22Rv1 (cell line): ENCODE results near the gene OGG1.
A peak's percentile ranks its signal among the peaks of the same experiment; 100 is the strongest.

Experiments
- H3K27ac ChIP-seq: fragments of 450-650 bp; 2 replicates; pipeline ENCODE4 v1.5.1; 2017
- ZFX ChIP-seq: fragments of 450-650 bp; IDR thresholded peaks from 2 replicates; pipeline ENCODE4 v1.6.1; 2017; ENCODE audit warnings: antibody characterized with exemption, borderline replicate concordance
- TF ChIP-seq, protein P1 (sequence below): fragments of 450-650 bp; IDR thresholded peaks from 2 replicates; pipeline ENCODE4 v1.5.1; 2017; ENCODE audit warnings: mild to moderate bottlenecking

OGG1 gene

GRCh38 chr3:9769426-9770275, 19.9 kb downstream of the OGG1 start, which contains the start of gene CAMK1:
Gene CAMK1, minus strand, starts transcription at chr3:9769947. Its CDS starts 2,198 bp downstream, at chr3:9767749.
- peak within 1 kb of the TSS; percentile 65 for H3K27ac ChIP-seq
- TF ChIP-seq, protein P1, sequence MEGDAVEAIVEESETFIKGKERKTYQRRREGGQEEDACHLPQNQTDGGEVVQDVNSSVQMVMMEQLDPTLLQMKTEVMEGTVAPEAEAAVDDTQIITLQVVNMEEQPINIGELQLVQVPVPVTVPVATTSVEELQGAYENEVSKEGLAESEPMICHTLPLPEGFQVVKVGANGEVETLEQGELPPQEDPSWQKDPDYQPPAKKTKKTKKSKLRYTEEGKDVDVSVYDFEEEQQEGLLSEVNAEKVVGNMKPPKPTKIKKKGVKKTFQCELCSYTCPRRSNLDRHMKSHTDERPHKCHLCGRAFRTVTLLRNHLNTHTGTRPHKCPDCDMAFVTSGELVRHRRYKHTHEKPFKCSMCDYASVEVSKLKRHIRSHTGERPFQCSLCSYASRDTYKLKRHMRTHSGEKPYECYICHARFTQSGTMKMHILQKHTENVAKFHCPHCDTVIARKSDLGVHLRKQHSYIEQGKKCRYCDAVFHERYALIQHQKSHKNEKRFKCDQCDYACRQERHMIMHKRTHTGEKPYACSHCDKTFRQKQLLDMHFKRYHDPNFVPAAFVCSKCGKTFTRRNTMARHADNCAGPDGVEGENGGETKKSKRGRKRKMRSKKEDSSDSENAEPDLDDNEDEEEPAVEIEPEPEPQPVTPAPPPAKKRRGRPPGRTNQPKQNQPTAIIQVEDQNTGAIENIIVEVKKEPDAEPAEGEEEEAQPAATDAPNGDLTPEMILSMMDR = peak; percentile 15; the same call in 1 of the 2 replicates
- TF ChIP-seq ZFX = no peak

DNA sequence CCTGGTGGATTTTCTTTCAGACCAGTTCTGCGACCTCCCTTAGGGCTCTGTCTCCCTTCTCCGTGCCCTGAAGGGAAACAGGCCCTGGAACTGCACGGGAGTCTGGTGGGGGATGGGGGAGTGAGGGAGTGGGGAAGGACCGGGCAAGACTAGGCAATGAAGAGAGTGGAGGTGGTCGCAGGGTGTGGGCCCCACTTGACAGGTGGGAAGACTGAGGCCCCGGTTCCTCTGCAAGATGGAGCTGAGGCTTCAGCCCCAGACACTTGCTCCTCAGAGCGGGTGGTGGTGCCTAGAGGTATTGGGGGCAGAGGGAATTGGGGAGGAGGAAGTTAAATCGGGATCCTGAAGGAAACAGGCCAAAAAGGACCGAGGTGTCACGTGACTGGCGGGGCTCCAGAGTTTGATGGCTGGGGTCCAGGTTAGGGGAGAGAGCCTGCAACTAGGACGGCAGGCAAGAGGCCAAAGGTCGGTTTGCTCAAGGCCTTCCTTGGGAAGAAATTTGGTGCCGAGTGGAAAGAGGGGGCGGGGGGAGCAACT, 20.6 kb downstream of the OGG1 start:
- TF ChIP-seq, protein P1 = no peak
- TF ChIP-seq ZFX = no peak
- H3K27ac ChIP-seq = peak overlapping the region; percentile 65

DNA sequence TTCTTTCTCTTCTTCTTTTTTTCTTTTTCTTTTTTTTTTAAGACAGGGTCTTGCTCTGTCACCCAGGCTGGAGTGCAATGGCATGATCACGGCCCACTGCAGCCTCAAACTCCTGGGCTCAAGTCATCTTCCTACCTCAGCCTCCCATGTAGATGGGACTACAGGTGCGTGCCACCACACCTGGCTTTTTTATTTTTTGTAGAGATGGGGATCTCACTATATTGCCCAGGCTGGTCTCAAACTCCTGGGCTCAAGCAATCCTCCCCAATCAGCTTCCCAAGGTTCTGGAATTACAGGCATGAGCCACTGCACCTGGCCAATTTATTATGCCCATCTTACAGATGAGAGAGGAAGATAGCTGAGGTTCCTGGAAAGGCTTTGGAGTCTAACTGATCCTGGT, 21.3 kb downstream of the OGG1 start:
- H3K27ac ChIP-seq = peak overlapping the region; percentile 65

DNA sequence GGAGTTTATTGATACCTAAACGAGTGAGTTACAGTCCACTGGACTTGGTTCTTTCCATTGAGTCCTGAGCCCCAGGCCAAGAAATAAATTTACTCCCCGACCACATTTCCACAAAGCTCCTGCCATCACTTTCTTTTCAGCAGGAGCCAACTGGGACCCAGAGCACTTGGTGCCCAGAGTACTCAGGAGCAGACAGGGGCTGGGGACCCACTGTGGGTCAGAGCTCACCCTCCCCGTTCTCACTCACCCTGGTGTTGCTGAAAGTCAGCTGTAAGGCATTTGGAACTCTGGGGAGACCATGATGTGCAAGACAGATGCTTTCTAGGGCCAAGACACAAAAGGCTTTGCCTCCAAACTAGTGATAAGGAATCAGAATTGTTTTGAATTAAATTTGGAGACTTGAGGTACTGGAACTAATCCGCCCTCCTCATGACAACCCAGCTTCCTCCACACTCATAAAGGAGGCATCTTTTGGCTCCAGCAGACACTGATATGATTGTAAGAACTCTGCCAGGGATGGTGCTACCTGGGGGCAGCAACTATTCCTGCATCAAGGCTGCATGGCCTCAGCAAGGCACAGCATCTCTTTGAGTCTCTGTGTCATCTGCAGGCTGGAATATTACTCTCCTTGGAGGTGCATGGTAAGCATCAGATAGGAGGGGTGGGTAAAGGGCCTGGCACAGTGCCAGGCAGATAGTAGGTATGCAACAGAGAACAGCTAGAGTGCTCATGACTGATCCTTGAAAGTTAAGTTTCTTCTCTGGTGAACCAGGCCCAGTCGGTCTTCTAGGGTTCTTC, 27.3 kb downstream of the OGG1 start:
- no peak overlapping the region for H3K27ac ChIP-seq
- no peak for TF ChIP-seq ZFX
- TF ChIP-seq, protein P1 = no peak

DNA sequence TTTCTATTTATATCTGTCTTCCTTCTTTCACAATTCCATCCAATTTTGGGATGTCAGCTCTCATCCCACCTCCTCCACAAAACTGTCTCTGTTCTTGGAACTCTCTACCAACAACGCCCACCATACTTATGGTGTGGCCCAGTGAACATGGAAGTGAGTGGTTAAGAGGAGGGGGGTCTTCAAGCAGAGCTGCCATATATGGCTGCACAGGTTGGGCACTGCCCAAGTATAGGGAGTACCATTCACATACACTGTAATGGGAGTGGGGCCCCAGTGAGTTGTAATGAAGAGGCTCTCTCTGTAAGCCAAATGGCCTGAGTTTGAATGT, 27.9 kb downstream of the OGG1 start:
- H3K27ac ChIP-seq = no peak overlapping the region
- no peak for TF ChIP-seq ZFX
- TF ChIP-seq, protein P1 = no peak

GRCh38 chr3:9778143-9779074, 28.7 kb downstream of the OGG1 start:
- TF ChIP-seq, protein P1 = no peak
- no peak for TF ChIP-seq ZFX

GRCh38 chr3:9779075-9779593, 29.4 kb downstream of the OGG1 start:
- no peak for TF ChIP-seq ZFX
- TF ChIP-seq, protein P1 = no peak

More at GRCh38 chr3:9778143-9779074, 28.7 kb downstream of the OGG1 start:
- H3K27ac ChIP-seq = no peak overlapping the region

More at GRCh38 chr3:9779075-9779593, 29.4 kb downstream of the OGG1 start:
- no peak overlapping the region for H3K27ac ChIP-seq
